Measurements from ENCODE around the gene ATP11C.
"Not testable (repeated sequence)": the region's sequence is repeated elsewhere in the genome, so short reads cannot be mapped to it uniquely, and the experiment has no call there.

ATP11C gene

DNA sequence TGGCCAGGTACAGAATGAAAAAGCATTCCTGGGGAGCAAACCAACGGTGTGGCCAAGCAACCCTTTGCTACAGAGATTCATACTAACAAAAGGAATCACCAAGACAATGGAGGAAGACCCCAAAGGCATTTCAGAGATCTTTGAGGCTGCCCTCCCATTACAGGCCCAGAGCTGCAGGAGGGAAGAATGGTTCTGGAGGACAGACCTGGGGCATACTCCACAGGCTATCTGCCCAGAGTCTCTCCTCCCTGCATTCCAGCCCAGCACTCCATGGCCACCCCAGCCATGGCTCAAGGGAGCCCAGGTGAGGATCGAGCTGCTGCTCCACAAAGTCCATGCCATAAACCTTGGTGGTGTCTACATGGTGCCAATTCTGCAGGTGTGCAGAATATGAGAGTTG, 81.9 kb downstream of the ATP11C start:
- H3K4me3 ChIP-seq (ENCODE audit: low read length) = no peak overlapping the region
- no peak for DNase-seq (ENCODE audit: low read depth)
- TF ChIP-seq, protein P1, sequence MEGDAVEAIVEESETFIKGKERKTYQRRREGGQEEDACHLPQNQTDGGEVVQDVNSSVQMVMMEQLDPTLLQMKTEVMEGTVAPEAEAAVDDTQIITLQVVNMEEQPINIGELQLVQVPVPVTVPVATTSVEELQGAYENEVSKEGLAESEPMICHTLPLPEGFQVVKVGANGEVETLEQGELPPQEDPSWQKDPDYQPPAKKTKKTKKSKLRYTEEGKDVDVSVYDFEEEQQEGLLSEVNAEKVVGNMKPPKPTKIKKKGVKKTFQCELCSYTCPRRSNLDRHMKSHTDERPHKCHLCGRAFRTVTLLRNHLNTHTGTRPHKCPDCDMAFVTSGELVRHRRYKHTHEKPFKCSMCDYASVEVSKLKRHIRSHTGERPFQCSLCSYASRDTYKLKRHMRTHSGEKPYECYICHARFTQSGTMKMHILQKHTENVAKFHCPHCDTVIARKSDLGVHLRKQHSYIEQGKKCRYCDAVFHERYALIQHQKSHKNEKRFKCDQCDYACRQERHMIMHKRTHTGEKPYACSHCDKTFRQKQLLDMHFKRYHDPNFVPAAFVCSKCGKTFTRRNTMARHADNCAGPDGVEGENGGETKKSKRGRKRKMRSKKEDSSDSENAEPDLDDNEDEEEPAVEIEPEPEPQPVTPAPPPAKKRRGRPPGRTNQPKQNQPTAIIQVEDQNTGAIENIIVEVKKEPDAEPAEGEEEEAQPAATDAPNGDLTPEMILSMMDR (IDR thresholded peaks at IDR 0.05; ENCODE audit: insufficient read depth, low read depth, low read length, missing control alignments) = no peak

DNA sequence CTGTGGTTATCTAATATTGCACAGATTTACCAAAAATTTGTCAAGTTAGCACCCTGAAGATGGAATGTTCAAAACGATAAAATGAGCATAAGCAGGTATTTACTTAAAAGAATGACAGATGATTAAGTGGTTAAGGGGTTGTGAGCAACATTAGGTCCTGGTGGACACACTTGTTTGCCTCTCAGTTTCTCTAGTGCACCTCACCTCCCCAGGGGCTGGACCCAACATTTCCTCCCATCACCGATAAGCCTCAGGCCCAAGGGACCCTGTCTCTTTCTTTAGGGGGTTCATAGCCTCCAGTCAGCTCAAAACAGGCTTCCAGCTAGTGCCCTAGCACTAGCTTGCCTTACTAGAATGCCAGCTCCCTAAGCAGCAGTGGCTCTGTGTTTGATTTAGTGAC, 88.0 kb downstream of the ATP11C start:
- H3K4me3 ChIP-seq (ENCODE audit: low read length) = no peak overlapping the region
- no peak for DNase-seq (ENCODE audit: low read depth)
- TF ChIP-seq, protein P1 (IDR thresholded peaks at IDR 0.05; ENCODE audit: insufficient read depth, low read depth, low read length, missing control alignments) = no peak

DNA sequence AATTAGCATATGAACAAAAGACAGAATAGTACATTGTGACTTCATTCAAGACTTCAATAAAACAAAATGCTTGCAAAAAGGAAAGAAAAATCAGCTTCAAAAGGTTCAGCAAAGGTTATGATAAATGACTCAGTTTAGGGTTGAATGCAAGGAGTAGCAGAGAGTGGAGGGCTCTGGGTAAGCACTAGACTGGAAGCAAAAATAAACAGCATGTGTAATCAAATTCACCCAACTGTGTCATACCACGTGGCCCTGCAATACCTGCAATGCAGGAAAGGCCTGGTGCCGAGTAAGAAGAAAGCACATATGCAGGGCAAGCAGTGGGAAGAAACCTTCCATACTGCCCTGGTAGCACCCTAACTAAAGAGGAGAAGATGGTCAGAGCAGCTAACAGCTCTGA, 88.7 kb downstream of the ATP11C start:
- DNase-seq (ENCODE audit: low read depth) = peak; percentile 43
- no peak overlapping the region for H3K4me3 ChIP-seq (ENCODE audit: low read length)
- TF ChIP-seq, protein P1 (IDR thresholded peaks at IDR 0.05; ENCODE audit: insufficient read depth, low read depth, low read length, missing control alignments) = no peak

DNA sequence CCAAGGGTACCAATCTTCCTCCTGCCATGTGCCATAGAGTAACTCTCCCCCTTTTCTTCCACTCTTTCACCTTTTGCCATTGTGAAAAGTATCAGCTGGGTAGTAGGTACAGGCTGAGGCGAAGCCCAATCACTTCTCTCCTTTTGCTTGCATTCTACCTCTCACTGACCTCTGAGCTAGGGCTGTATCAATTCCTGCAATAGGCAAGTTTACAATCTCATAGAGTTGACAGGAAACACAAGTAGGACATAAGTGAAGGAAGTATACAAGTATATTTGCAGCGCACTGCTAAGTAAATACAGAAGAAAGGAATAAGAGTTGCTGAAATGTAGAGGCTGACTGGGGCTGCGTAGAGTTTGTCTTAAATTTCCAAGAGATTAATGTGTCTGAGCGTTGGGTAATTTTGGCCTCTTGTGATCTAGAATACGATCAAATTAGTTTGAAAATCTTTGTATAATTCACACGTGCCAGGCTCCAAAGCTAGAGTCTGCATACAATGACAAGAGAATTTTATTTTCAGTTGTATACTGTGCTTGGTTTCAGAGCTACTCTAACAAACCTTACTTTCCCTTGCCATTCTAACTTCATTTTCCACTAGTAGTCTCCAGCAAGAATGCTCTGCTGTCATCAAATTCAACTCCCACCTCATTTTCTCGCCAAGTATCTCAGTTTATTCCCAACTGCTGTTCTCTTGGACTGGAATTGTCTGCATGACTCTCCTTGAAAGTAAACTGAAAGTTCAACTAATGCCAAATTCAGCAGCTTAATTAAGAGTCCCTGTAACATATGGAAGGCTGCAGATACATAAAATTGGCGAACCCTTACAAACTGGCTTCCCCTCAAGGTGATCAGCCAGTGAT, 90.3 kb downstream of the ATP11C start:
- DNase-seq (ENCODE audit: low read depth) = no peak
- TF ChIP-seq, protein P1 (IDR thresholded peaks at IDR 0.05; ENCODE audit: insufficient read depth, low read depth, low read length, missing control alignments) = no peak

DNA sequence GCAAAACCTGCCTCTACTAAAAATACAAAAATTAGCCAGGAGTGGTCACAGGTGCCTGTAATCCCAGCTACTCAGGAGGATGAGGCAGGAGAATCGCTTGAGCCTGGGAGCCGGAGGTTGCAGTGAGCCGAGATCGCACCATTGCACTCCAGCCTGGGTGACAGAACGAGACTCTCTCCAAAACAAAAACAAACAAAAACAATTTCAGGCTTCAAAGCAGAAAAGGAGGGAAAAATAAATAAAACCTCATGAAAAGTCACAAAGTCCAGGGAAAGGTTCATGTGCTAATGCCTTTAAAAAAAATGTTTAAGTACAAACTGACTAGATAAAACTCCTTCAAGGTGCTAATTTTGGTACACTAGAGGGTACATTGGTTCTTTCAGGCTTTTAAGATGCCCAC, 96.5 kb downstream of the ATP11C start:
- not testable (repeated sequence) for H3K4me3 ChIP-seq (ENCODE audit: low read length); DNase-seq (ENCODE audit: low read depth)

More for the DNA sequence above, 90.3 kb downstream of the ATP11C start:
- H3K4me3 ChIP-seq (ENCODE audit: low read length) = no peak overlapping the region

DNA sequence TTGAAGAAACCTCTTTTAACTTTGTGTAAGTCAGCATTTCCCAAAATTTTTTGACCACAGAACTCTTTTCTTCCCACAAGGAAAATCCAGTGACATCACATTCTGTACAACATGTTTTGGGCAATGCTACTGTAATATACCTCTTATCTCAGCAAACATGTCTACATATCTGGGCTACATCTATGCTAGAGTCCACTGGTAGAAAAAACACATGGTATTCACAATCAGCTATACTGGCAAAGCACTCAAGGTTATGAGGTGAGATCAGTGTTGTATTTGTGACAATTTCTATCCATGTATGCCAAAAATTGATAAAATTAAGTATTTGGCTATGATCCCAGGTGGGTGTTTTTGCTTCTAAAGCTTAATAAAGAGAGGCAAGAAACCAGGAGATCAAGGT, 98.0 kb downstream of the ATP11C start:
- H3K4me3 ChIP-seq (ENCODE audit: low read length) = no peak overlapping the region
- TF ChIP-seq, protein P1 (IDR thresholded peaks at IDR 0.05; ENCODE audit: insufficient read depth, low read depth, low read length, missing control alignments) = no peak
- no peak for DNase-seq (ENCODE audit: low read depth)

DNA sequence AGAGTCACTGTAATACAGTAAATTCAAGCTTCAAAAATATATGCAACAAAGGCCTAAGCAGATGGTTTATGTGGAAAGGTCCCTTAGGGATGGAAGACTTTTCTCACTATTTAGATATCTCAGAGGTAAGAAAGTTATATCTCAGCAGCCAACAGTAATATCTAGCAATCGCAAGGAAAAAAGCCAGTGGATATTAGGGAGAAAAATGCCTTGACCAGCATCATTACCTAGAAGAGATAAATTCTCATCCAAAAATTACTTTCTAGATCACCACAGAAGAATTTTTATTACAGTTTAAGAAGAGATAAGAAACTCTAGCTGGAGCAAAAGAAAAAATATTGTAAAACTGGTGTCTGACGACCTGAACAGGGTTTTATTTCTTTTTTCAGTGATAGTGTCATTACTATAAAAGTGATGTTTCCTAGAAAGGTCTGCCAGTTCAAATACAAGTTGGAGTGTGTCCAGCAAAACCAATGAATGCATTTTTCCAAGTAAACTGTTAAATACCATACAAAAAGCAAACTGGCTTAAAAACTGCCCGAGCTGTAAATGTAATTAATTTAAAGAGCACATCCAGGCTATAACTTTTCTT, 100.0 kb downstream of the ATP11C start:
- DNase-seq (ENCODE audit: low read depth) = no peak
- TF ChIP-seq, protein P1 (IDR thresholded peaks at IDR 0.05; ENCODE audit: insufficient read depth, low read depth, low read length, missing control alignments) = no peak
- H3K4me3 ChIP-seq (ENCODE audit: low read length) = no peak overlapping the region
